AG04449 (cell line): ENCODE data around the gene FAM83C.

ENCODE experiments used
- CTCF ChIA-PET: fragments of 350-600 bp; formaldehyde crosslinking; extraction: SDS; loops from one replicate; lab custom pipeline; 2021; ENCODE audit warnings: antibody characterized with exemption; lab: Yijun Ruan, JAX
- POLR2A ChIA-PET: fragments of 400-600, 350-600 bp; formaldehyde crosslinking; extraction: SDS; loops from one replicate; lab custom pipeline; 2020; ENCODE audit warnings: antibody characterized with exemption, inconsistent platforms; lab: Yijun Ruan, JAX
- DNase-seq: peaks from one replicate; pipeline ENCODE4 v3.0.0-alpha.2; 2010; ENCODE audit warnings: low read depth, low spot score
- H3K4me3 ChIP-seq: 2 replicates; pipeline ENCODE4 v1.5.1; 2011; ENCODE audit warnings: low read depth, mild to moderate bottlenecking, control low read depth, low read length
- TF ChIP-seq, protein P1 (sequence below): IDR thresholded peaks from one replicate; pipeline ENCODE4 v1.5.1; 2011; ENCODE audit warnings: mild to moderate bottlenecking, moderate library complexity, low read length, control low read depth, inconsistent platforms; ENCODE audit not compliant: insufficient read depth; ENCODE audit errors: missing control alignments

FAM83C gene

DNA sequence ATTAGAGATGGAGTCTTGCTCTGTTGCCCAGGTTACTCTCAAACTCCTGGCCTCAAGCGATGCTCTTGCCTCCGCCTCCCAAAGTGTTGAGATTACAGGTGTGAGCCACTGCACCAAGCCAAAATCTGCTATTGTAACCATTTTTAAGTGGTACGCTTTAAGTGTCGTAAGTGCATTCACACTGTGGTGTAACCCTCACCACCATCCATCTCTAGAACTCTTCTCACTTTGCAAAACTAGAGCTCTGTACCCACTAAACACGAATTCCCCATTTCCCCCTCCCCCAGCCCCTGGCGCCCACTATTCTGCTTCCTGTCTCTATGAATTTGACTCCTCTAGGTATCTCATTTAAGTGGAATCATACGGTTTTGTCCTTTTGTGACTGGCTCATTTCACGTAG is 2.8 kb upstream of the FAM83C start:
- H3K4me3 ChIP-seq = no peak overlapping the region
- POLR2A ChIA-PET = no interaction called here
- TF ChIP-seq, protein P1, sequence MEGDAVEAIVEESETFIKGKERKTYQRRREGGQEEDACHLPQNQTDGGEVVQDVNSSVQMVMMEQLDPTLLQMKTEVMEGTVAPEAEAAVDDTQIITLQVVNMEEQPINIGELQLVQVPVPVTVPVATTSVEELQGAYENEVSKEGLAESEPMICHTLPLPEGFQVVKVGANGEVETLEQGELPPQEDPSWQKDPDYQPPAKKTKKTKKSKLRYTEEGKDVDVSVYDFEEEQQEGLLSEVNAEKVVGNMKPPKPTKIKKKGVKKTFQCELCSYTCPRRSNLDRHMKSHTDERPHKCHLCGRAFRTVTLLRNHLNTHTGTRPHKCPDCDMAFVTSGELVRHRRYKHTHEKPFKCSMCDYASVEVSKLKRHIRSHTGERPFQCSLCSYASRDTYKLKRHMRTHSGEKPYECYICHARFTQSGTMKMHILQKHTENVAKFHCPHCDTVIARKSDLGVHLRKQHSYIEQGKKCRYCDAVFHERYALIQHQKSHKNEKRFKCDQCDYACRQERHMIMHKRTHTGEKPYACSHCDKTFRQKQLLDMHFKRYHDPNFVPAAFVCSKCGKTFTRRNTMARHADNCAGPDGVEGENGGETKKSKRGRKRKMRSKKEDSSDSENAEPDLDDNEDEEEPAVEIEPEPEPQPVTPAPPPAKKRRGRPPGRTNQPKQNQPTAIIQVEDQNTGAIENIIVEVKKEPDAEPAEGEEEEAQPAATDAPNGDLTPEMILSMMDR = no peak
- no peak for DNase-seq
- CTCF ChIA-PET = interaction anchor here (10.5 to 22.5 kb wide), 2 partner anchors 10 to 147 kb away, joined by 113 to 662 read pairs; partner anchors contain the start of gene GDF5

DNA sequence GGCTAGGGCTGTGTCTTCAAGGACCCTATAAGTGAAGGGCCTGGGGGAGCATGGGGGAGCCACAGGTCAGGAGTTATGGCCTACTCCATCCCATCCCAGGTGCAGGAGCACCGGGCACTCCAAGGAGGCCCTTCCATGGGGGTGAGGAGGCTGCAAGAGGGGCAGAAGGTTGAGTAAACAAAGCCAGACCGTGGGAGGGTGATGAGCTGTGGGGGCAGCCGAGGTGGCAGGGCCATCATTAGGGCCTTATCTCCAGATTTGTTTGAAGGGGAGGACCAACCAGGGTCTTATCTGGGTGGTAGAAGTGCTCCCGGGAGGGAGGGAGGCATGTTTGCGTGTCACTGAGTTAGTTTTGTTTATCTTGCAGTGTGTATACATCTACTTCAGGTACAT is 2.1 kb upstream of the FAM83C start:
- ChIA-PET CTCF (interaction anchor here (10.5 to 22.5 kb wide), 2 partner anchors 11 to 148 kb away, joined by 113 to 662 read pairs; partner anchors contain the start of gene GDF5), POLR2A (no interaction called here)
- H3K4me3 ChIP-seq = no peak overlapping the region
- DNase-seq = no peak
- TF ChIP-seq, protein P1 = no peak

DNA sequence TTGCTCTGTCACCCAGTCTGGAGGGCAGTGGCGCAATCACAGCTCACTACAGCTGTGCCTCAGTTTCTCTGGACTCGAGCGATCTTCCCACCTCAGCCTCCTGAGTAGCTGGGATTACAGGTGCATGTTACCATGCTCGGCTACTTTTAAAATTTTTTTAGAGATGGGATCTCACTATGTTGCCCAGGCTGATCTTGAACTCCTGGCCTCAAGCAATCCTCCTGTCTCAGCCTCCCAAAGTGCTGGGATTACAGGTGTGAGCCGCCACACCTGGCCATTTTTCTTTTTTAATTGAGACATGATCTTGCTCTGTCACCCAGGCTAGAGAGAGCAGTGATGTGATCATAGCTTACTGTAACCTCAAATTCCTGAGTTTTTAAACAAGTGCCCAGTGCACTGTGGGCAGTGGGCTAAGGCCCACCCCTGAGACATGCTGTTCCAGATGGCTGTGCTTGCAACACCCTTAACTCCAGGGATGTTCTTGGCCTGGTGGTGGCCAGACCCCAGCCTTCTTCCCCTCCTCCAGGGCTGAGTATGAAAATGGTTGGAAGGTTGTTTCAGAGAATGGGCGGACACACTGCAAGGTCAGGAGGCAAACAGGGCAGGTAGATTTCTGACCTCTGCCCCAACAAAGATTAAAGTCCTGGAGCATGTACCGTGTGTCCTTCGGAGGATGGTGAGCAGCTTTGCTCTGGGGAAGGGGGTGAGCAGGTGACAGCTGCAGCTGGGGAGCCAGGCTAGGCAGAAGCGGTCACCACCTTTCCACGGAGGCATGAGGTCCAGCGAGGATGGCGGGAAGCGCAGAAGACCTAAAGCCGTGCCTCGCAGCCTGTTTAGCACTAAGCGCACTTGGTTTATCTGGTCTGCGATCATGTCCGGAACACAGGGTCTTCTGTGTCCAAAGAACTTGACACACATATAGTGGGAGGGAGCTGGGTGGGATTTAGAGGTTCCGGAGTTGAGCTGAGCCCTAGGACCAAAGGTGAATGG is 1.4 kb upstream of the FAM83C start:
- TF ChIP-seq, protein P1 = no peak
- no peak overlapping the region for H3K4me3 ChIP-seq
- ChIA-PET POLR2A (no interaction called here), CTCF (interaction anchor here (1.0 to 22.5 kb wide), 4 partner anchors 9 to 149 kb away, joined by 3 to 662 read pairs (median 58); partner anchors contain the start of genes EIF6 and GDF5)
- no peak for DNase-seq

DNA sequence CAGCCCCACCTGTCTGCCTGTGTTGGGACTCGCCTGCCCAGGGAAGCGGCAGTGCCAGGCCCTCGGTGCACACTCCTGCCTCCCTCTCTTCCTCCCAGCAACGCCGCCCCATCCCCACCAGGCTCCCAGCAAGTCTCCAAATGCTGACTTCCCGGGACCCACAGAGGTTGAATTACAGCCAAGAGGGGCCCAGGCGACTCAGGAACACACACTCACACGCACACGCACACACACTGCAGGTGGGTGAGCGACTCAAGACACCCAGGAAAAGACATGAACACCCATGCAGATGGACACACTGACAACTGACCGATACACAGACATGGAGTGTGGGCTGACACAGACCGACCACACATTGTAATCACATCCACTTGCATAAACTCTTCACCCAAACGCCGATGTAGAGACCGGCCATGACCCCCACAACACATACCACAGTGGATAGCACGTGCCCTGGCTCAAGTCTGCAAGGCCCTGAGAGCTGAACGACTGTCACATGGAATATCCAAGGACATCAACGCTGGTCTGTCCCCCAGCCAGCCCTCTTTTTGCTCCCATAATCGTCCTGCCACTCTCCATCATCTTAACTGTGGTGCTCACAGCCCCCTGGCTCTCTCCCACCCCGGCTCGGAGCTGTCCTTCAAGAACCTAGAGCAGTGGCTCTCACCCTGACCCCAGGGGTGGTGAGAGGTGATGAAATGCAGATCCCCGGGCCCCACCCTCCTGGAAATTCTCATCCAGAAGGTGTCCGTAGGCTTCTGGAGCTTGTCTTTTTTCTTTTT is 470 bp upstream of the FAM83C start:
- H3K4me3 ChIP-seq = no peak overlapping the region
- CTCF ChIA-PET = interaction anchor here (0.9 to 10.5 kb wide), 4 partner anchors 8 to 148 kb away, joined by 3 to 113 read pairs (median 3); partner anchors contain the start of genes EIF6 and GDF5
- TF ChIP-seq, protein P1 = no peak
- no peak for DNase-seq
- POLR2A ChIA-PET = no interaction called here

DNA sequence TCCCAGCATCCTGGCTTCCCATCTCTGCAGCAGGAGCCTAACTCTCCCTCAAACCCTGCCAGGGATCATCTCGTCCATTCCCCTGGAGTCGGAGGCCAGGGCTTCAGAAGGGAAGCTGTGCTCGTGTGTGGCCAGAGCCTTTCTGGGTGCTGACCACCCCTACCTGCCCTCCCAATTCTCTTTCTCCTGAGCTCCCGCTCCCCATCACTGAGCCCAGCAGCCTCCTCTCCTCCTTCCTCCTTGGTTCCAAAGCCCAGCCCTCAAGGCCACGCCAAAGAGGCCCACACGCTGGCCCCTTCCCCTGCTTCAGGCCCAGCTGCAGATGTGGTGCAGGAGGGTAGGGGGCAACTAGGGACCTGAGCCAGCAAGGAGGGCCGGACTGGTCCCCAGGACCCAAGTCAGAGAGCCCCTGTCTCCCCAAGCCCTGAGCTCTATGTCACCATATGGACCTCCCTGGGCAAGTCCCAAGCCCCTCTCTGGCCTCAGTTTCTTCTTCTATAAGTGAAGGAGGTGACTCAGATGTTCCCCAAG is 1.3 kb downstream of the FAM83C start:
- ChIA-PET POLR2A (no interaction called here), CTCF (interaction anchor here (1.7 to 10.5 kb wide), 2 partner anchors 8 to 14 kb away, joined by 10 to 113 read pairs; no protein-coding TSS in a partner anchor)
- TF ChIP-seq, protein P1 = no peak
- no peak overlapping the region for H3K4me3 ChIP-seq
- no peak for DNase-seq
